Erythroblast (primary cell): ENCODE measurements around the gene HNRNPAB.

ENCODE experiments used
- GATA1 ChIP-seq: IDR thresholded peaks from 2 replicates; pipeline ENCODE4 v1.6.1; 2011; ENCODE audit warnings: low read depth, mild to moderate bottlenecking, control low read depth, low read length, moderate library complexity
- POLR2A ChIP-seq: IDR thresholded peaks from 2 replicates; pipeline ENCODE4 v1.6.1; 2011; ENCODE audit warnings: mild to moderate bottlenecking, low read length

GRCh38 chr5:178229861-178230260, 25.5 kb downstream of the HNRNPAB start:
- TF ChIP-seq POLR2A, result no peak
- no peak for TF ChIP-seq GATA1
